Parathyroid adenoma (tissue), 2 donors: ENCODE measurements around the gene SETD1A.

ENCODE experiments used
- H2AFZ ChIP-seq: fragments of 300-600 bp; sonication (generic); one replicate; pipeline ENCODE4 v1.7.0; 2017; ENCODE audit warnings: antibody characterized with exemption, mild to moderate bottlenecking
- H3K27ac ChIP-seq: fragments of 300-600 bp; sonication (generic); one replicate; pipeline ENCODE4 v1.7.0; 2017
- H3K27me3 ChIP-seq: fragments of 300-600 bp; sonication (generic); one replicate; pipeline ENCODE4 v1.7.0; 2017; ENCODE audit warnings: low read length; ENCODE audit not compliant: control insufficient read depth, insufficient read depth
- H3K36me3 ChIP-seq: fragments of 300-600 bp; sonication (generic); one replicate; pipeline ENCODE4 v1.7.0; 2017; ENCODE audit warnings: low read length; ENCODE audit not compliant: control insufficient read depth, insufficient read depth
- H3K4me1 ChIP-seq: fragments of 300-600 bp; sonication (generic); one replicate; pipeline ENCODE4 v1.7.0; 2017; ENCODE audit warnings: control low read depth
- H3K4me2 ChIP-seq: fragments of 300-600 bp; sonication (generic); one replicate; pipeline ENCODE4 v1.7.0; 2017; ENCODE audit warnings: low read length
- H3K4me3 ChIP-seq: fragments of 300-600 bp; sonication (generic); one replicate; pipeline ENCODE4 v1.7.0; 2017; ENCODE audit warnings: low read depth, low read length
- H3K79me2 ChIP-seq: fragments of 300-600 bp; sonication (generic); one replicate; pipeline ENCODE4 v1.7.0; 2017; ENCODE audit warnings: control low read depth
- H3K9ac ChIP-seq: fragments of 300-600 bp; sonication (generic); one replicate; pipeline ENCODE4 v1.7.0; 2017; ENCODE audit warnings: mild to moderate bottlenecking
- H3K9me3 ChIP-seq: fragments of 300-600 bp; sonication (generic); one replicate; pipeline ENCODE4 v1.7.0; 2017; ENCODE audit warnings: low read length; ENCODE audit not compliant: control insufficient read depth
- CTCF ChIP-seq: fragments of 300-600 bp; sonication (generic); IDR thresholded peaks from one replicate; pipeline ENCODE4 v1.7.0; 2017; ENCODE audit warnings: antibody characterized with exemption, mild to moderate bottlenecking
- donor health status: primary hyperparathyroidism.

SETD1A gene

DNA sequence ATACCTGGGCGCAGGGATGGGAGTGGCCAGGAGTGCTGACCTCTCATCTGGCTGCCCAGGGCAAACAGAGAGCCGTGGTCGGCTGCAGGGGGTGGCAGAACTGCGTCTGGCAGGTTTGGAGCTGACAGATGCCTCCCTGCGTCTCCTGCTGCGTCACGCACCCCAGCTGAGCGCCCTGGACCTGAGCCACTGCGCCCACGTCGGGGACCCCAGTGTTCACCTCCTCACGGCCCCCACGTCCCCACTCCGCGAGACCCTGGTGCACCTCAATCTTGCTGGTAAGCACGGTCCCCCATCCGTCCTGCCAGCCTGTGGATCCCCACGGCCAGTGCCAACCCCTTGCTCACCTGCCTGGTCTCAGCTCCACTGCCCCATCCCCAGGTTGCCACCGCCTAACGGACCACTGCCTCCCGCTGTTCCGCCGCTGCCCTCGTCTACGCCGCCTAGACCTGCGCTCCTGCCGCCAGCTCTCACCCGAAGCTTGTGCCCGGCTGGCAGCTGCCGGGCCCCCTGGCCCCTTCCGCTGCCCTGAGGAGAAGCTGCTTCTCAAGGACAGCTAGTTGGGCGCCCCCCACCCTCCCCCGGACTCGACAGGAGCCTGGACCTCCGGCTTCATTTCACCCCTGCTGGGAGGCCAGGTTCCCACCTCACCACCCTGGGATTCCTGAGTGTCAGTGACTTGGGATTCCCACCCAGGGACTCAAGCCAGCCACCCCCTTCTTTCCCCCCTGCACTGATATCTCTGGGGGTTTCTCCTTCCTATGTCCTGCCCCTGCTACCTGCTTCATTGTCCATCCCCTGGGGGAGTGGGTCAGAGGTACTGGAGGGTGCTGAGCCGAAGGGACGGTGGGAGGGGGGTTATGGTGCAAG, 10.6 kb upstream of the SETD1A start:
- no peaks in the 10 kb centered on the region for H3K36me3 ChIP-seq
- TF ChIP-seq CTCF = no peak

DNA sequence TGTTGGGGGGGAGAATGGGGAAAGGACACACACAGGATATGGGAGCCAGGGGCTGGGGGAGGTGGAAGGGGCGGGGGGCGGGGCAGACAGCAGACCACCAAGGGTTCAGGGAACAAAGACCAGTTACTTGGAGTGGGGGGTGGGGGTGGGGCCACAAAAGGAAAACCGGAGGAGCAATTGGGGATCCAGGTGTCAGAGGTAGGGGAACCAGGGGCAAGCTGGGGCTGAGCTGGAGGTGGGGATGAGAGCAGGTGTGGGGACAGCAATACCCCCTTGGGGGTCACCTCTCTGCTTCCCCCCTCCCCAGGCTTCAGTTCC, 10.1 kb upstream of the SETD1A start:
- Histone ChIP-seq H3K4me3 (peak overlapping the region; percentile 88), H3K9ac (no peak overlapping the region)

More for the DNA sequence above, 10.6 kb upstream of the SETD1A start:
- no peak overlapping the region for H3K9ac ChIP-seq
- H3K27me3 ChIP-seq = no peaks in the 10 kb centered on the region
- no peak overlapping the region for H3K4me2 ChIP-seq
- no peaks in the 10 kb centered on the region for H3K9me3 ChIP-seq
- no peak overlapping the region for H3K27ac ChIP-seq
- H3K4me1 ChIP-seq = peaks cover 13% of the 10 kb centered on the region
- peaks cover 8% of the 10 kb centered on the region for H3K79me2 ChIP-seq
- no peak overlapping the region for H2AFZ ChIP-seq
- H3K4me3 ChIP-seq = no peak overlapping the region

DNA sequence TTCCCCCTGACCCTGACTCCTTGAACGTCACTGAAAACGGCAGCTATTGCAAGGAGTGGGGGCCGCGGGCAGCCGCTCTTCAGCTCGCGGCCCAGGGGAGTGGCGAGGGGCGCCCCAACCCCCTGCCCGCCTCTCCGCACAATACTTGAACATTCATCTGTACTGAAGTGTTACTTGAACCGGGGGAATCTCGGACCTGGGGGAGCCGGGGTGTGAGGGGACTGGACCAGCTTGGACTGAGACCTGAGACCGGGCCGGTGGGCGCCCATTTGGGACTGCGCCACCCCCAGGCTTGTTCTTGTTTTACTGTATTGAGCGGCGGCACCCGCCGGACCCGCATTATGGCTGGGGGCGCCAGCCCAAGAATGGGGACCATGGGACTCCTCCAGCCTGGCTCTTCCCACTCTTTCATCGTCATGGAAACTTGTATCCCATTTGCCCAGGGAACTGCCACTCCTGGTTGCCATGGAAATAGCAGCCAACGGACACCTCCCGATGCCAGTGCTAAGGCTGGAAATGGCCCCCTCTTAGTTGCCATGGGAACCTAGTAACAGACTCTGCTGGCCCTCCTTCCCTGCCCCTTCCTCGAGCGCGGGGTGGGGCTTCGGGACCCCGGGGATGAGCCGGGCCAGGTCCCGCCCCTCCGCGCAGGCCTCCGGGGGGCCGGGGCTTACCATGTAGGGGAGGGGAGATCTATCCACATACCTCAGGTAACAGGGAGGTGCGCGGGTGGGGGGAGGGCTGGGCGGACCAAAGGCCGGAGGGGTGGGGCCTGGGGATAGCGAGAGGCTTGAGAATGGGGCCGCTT, 9.5 kb upstream of the SETD1A start:
- peak overlapping the region; percentile 91 for H3K27ac ChIP-seq
- no peaks in the 10 kb centered on the region for H3K36me3 ChIP-seq
- peak overlapping the region; percentile 88 for H3K4me3 ChIP-seq
- H3K9me3 ChIP-seq = no peaks in the 10 kb centered on the region
- H2AFZ ChIP-seq = peak overlapping the region; percentile 93
- peak overlapping the region; percentile 69 for H3K4me2 ChIP-seq
- peaks cover 6% of the 10 kb centered on the region for H3K79me2 ChIP-seq
- H3K4me1 ChIP-seq = peaks cover 13% of the 10 kb centered on the region
- TF ChIP-seq CTCF = peak; percentile 4
- H3K27me3 ChIP-seq = no peaks in the 10 kb centered on the region
- no peak overlapping the region for H3K9ac ChIP-seq

More for the DNA sequence above, 10.1 kb upstream of the SETD1A start:
- Histone ChIP-seq H3K4me2 (peak overlapping the region; percentile 69), H3K79me2 (peaks cover 6% of the 10 kb centered on the region), H3K4me1 (peaks cover 13% of the 10 kb centered on the region), H3K36me3 (no peaks in the 10 kb centered on the region), H3K9me3 (no peaks in the 10 kb centered on the region), H2AFZ (peak overlapping the region; percentile 93), H3K27ac (peak overlapping the region; percentile 91), H3K27me3 (no peaks in the 10 kb centered on the region)
- TF ChIP-seq CTCF = no peak

DNA sequence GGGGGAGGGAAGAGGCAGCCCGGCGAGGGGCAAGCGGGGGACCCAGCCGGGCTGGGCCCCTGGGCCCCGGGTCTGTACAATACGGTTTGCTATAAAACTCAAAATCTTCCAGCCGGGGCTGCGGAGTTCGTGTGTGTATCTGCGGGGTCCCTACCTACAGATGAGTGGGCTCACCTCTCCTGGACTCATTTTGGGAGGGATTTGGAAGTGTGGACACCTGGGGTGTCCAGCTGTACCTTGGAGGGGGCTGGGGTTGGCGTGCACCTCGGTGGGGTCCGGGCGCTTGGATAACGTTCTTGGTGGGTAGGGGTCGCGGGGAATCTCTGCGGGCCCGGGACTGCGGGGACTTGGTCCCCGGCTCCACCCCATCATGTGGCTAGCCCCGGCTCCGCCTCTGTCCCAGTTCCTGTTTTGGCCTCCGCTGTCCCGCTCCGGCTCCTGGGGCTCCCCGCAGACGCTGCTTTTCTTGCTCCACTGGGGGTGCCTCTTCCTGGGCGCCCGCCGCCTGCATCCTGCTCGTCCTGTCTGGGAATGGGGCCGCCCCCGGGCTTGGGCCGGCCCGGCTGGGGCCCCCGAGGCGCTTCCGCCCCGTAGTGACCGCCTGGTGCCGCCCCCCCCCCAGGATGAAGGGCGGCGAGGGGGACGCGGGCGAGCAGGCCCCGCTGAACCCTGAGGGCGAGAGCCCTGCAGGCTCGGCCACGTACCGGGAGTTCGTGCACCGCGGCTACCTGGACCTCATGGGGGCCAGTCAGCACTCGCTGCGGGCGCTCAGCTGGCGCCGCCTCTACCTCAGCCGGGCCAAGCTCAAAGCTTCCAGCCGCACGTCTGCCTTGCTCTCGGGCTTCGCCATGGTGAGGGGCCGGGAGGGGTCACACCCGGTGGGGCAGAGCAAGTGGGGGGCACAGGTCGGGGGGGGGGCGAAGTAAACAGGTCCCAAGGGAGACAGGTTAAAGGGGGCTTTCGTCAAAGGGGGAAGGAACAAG, 8.6 kb upstream of the SETD1A start, which contains the start of gene ORAI3:
Gene ORAI3, plus strand, starts transcription at position 402 of the 983 bp plus-strand sequence. Its CDS starts 222 bp downstream, at position 624.
- peak within 1 kb of the TSS; percentile 93 for H2AFZ ChIP-seq
- TF ChIP-seq CTCF = no peak
- no peaks in the 10 kb centered on the region for H3K9me3 ChIP-seq
- H3K9ac ChIP-seq = peak within 1 kb of the TSS; percentile 7
- peak within 1 kb of the TSS; percentile 91 for H3K27ac ChIP-seq
- H3K79me2 ChIP-seq = peaks cover 6% of the 10 kb centered on the region
- H3K36me3 ChIP-seq = no peaks in the 10 kb centered on the region
- peak within 1 kb of the TSS; percentile 69 for H3K4me2 ChIP-seq
- peak within 1 kb of the TSS; percentile 88 for H3K4me3 ChIP-seq
- H3K4me1 ChIP-seq = peaks cover 13% of the 10 kb centered on the region
- H3K27me3 ChIP-seq = no peaks in the 10 kb centered on the region
